Measurements from ENCODE around the gene PDE8A. TPM values are rescaled to one million over a fixed set of nuclear protein-coding genes. Genes with fewer than 3 reads are reported as not detected.

Gene PDE8A
- total RNA-seq, 1 donor from 2014 or later = 28.8 TPM

DNA sequence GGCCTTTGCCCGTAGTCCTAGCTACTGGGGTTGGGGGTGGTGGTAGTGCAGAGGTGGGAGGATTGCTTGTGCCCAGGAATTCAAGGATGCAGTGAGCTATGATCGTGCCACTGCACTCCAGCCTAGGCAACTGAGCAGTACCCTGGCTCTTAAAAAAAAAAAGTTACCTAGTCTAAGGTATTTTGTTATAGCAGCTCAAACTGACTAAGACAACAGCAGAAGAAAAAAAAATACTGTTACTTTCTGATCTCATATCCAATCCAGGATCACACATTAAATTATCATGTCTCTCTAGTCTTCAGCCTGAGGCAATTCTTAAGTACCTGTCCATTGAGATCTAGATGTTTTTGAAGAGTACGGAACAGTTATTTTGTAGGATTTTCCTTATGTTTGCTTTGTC lies 39.8 kb downstream of the PDE8A start:
- no peak overlapping the region for H3K4me3 Mint-ChIP-seq (ENCODE audit: low read depth)
- peaks cover 7% of the 10 kb centered on the region for H3K9me3 Mint-ChIP-seq (ENCODE audit: low read depth)
- TF ChIP-seq, protein P1, sequence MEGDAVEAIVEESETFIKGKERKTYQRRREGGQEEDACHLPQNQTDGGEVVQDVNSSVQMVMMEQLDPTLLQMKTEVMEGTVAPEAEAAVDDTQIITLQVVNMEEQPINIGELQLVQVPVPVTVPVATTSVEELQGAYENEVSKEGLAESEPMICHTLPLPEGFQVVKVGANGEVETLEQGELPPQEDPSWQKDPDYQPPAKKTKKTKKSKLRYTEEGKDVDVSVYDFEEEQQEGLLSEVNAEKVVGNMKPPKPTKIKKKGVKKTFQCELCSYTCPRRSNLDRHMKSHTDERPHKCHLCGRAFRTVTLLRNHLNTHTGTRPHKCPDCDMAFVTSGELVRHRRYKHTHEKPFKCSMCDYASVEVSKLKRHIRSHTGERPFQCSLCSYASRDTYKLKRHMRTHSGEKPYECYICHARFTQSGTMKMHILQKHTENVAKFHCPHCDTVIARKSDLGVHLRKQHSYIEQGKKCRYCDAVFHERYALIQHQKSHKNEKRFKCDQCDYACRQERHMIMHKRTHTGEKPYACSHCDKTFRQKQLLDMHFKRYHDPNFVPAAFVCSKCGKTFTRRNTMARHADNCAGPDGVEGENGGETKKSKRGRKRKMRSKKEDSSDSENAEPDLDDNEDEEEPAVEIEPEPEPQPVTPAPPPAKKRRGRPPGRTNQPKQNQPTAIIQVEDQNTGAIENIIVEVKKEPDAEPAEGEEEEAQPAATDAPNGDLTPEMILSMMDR (IDR thresholded peaks at IDR 0.05; ENCODE audit: unreplicated experiment) = no peak
- DNase-seq (ENCODE audit: low spot score, unreplicated experiment) = no peak
- peaks cover 19% of the 10 kb centered on the region for H3K4me1 Mint-ChIP-seq (ENCODE audit: low read depth)
- no peak overlapping the region for H3K27ac Mint-ChIP-seq
- no peaks in the 10 kb centered on the region for H3K36me3 Mint-ChIP-seq (ENCODE audit: insufficient read depth)
- H3K27me3 Mint-ChIP-seq = no peaks in the 10 kb centered on the region

DNA sequence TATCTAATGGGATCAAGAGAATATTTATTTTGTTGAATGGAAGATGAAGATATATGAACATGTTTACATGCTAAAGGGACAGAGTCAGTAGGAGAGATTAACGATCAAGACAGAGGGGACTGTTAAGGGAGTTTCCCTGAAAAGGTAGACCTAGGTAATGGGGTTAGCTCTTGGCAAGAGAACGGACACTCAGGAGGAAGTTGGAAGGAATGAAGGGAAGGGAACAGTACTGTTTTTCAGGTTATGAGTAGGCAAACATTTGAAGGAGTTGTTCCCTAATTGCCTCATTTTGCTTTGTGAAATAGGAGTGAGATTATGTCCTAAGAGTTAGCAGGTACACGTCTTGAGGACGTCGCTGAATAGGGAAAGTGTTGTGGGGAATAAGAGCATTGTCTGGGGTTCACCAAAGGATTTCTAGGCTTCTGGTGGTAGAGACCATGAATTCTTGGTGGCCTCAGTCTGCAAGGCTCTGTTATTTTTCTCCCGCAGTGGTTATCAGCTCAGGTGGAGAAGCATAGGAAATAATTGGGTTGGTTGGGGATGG lies 41.3 kb downstream of the PDE8A start:
- TF ChIP-seq, protein P1 (IDR thresholded peaks at IDR 0.05; ENCODE audit: unreplicated experiment) = no peak
- Mint-ChIP-seq H3K4me3 (ENCODE audit: low read depth) (no peak overlapping the region), H3K27me3 (no peaks in the 10 kb centered on the region), H3K4me1 (ENCODE audit: low read depth) (peaks cover 24% of the 10 kb centered on the region), H3K36me3 (ENCODE audit: insufficient read depth) (no peaks in the 10 kb centered on the region), H3K9me3 (ENCODE audit: low read depth) (peaks cover 7% of the 10 kb centered on the region), H3K27ac (no peak overlapping the region)
- DNase-seq (ENCODE audit: low spot score, unreplicated experiment) = no peak

DNA sequence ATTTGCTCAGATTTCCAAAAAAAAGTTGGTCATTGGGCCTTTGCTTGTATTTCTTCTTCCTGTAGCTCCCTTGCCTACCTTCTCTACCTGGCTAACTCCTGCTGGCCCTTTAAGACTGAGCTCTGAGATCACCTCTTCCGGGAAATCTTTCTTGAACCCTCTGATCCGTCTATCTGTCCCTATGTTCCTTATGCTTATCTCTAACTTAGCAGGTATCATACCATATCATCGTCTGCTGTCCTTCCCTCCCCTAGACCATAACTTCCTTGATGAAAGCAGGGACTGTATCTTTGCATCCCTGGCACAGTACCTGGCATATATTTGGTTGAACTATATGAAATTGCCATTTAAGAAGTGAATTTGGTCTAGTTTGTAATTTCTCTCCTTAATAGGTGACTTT lies 42.3 kb downstream of the PDE8A start:
- H3K4me3 Mint-ChIP-seq (ENCODE audit: low read depth) = no peak overlapping the region

DNA sequence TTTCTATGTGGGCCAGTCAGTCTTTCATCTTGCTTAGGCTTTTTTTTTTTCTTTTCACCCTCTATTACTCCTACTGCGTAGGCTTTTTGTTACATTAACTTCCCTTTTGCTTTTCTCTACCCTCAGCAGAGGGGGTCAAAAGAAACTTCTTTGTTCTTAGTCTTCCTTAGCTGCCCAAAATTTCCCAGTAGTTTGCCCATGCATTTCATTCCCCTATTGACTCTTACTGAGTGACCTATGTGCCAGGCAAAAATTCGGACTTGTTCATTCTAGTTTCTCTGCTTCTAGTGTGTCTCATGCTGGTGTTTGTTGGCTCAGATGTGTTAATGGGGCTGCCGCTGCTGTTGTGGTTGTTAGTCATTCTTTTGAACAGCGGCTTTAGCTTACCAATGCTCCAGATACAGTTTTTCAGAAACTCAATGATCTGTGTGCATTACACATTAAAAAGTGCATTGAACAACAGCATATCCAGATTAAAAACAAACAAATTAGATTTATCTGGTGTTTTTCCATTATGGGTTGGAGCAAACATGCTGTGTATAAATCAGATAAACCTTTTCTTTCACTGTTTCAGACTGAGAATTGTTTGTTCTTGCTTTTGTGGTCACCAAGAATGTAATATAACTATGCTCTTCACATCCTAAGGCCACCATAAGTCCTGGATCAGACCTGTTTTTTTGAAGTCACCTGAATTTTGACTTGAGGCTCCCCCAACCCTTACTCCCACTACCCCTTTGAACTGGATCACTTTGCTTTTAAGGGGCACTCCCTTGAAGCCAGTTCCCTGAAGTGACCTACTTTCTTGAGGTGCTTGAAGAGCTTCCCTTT lies 43.1 kb downstream of the PDE8A start:
- Mint-ChIP-seq H3K27me3 (no peaks in the 10 kb centered on the region), H3K36me3 (ENCODE audit: insufficient read depth) (no peaks in the 10 kb centered on the region), H3K9me3 (ENCODE audit: low read depth) (peaks cover 7% of the 10 kb centered on the region), H3K4me1 (ENCODE audit: low read depth) (peaks cover 30% of the 10 kb centered on the region), H3K4me3 (ENCODE audit: low read depth) (no peak overlapping the region), H3K27ac (no peak overlapping the region)
- DNase-seq (ENCODE audit: low spot score, unreplicated experiment) = no peak
- TF ChIP-seq, protein P1 (IDR thresholded peaks at IDR 0.05; ENCODE audit: unreplicated experiment) = no peak

More for the DNA sequence above, 42.3 kb downstream of the PDE8A start:
- Mint-ChIP-seq H3K27me3 (no peaks in the 10 kb centered on the region), H3K36me3 (ENCODE audit: insufficient read depth) (no peaks in the 10 kb centered on the region), H3K4me1 (ENCODE audit: low read depth) (peaks cover 29% of the 10 kb centered on the region), H3K27ac (no peak overlapping the region), H3K9me3 (ENCODE audit: low read depth) (peaks cover 7% of the 10 kb centered on the region)
- DNase-seq (ENCODE audit: low spot score, unreplicated experiment) = no peak
- TF ChIP-seq, protein P1 (IDR thresholded peaks at IDR 0.05; ENCODE audit: unreplicated experiment) = no peak

DNA sequence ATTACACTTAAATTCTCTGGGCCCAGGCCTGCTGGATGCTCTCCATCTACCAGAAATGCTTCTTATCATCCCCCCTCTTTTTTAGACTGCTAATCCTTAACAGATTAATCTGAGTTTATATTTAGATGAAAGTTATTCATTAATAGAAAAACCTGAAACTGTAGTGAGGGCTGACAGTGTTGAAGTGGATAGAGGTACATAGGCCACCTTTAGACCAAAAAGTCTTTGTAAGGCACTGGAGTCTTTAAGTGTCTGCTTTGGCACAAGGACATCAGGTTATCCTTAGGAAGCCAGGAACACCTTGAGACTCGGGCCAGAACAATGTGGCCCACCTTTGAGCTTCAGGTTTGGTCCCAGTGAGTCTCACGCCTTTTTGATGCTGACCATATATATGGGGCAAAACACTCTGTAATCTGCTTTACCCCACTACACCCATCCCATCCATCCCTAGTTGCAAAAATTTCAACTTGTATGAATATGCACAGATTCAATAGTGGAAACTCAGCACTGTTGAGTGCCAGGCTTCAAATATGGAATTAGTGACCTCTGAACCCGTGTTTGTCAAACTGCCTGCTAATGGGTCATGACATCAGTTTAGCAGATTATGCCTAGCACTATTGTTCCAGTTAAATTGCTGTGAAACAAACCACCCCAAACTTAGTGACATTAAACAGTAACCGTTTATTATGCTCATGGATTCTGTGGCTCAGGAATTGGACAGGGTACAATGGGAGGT lies 44.0 kb downstream of the PDE8A start:
- Mint-ChIP-seq H3K27me3 (no peaks in the 10 kb centered on the region), H3K9me3 (ENCODE audit: low read depth) (peaks cover 7% of the 10 kb centered on the region), H3K27ac (no peak overlapping the region), H3K36me3 (ENCODE audit: insufficient read depth) (no peaks in the 10 kb centered on the region), H3K4me3 (ENCODE audit: low read depth) (no peak overlapping the region), H3K4me1 (ENCODE audit: low read depth) (peaks cover 38% of the 10 kb centered on the region)
- no peak for DNase-seq (ENCODE audit: low spot score, unreplicated experiment)
- TF ChIP-seq, protein P1 (IDR thresholded peaks at IDR 0.05; ENCODE audit: unreplicated experiment) = no peak

Measured in progenitor cell of endocrine pancreas (in vitro differentiated cells).